Measurements from ENCODE around the gene SRGAP1. TPM values are rescaled to one million over a fixed set of nuclear protein-coding genes. Genes with fewer than 3 reads are reported as not detected.

The SRGAP1 gene
- 9.6 to 12.8 TPM (median 10.2 TPM) in 5 replicates for total RNA-seq (2022; extraction: Qiagen RNA extraction)

DNA sequence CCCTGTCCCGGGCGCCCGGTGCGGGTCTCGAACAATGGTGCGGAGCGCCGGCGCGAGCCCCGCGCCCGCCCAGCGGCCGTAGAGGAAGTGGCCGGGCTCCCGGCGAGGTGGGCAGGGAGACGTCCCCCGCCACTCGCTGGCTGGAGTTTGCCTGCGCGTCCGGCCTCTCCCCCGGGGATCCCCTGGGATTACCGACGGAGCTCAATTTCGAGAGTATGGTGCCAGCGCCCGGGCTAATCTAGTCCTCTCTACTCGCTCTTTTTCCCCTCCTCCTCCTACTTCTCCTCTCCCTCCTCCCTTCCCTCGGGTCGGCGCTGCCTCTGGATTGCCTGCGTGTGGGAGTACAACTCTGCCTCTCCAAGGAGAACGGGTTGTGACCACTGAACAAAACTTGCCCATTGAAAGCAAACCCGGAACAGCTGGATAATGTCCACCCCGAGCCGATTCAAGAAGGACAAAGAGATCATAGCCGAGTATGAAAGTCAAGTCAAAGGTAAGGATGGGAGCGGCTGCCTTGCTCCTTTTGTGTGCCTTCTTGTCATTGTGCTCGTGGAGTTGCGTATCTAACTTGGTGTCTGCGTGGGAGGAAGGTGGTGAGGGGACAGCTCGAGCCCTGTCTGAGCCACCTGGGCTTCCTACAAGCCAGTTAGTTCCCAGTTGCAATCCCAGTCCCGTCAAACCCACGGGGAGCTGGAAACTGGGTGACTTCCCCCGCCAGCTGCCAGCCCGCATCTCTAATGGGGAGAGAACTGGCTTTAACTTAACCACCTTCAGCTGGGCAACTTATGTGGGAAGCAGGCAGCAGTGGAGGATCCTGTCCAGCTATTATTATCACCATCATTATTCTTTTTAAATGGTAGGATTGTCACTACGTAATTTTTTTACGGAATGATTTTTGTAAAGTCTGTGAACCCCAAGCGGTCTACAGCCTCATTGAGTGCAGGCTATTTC is at the start of gene SRGAP1:
Gene SRGAP1, plus strand, starts transcription at position 310 of the 951 bp plus-strand sequence. Its CDS starts 117 bp downstream, at position 427.

Other genes starting within 250 kb of the SRGAP1 start
- 1.5 to 2.8 TPM (median 1.9 TPM) in 5 replicates for gene DPY19L2, start 176.2 kb upstream of the SRGAP1 start, total RNA-seq (2022; extraction: Qiagen RNA extraction)
- 23.5 to 26.8 TPM (median 25.1 TPM) in 5 replicates for gene RXYLT1, start 64.8 kb upstream of the SRGAP1 start, total RNA-seq (2022; extraction: Qiagen RNA extraction)